Ammon's horn (tissue), 1 donor: ENCODE results near the gene UPK1A.
A peak's percentile ranks its signal among the peaks of the same experiment; 100 is the strongest.
"Not testable (repeated sequence)": the region's sequence is repeated elsewhere in the genome, so short reads cannot be mapped to it uniquely, and the experiment has no call there.

ENCODE experiments used
- DNase-seq: peaks from one replicate; pipeline ENCODE4 v3.0.0-alpha.2; 2016; ENCODE audit warnings: low spot score

UPK1A gene

GRCh38 chr19:35644206-35644986 is 21.9 kb upstream of the UPK1A start:
- DNase-seq: peak; percentile 87

- DNase-seq: peak; percentile 75
Observed at GRCh38 chr19:35644987-35645679, 21.2 kb upstream of the UPK1A start.

GRCh38 chr19:35645680-35646511 is 20.4 kb upstream of the UPK1A start:
- no peak for DNase-seq

- peak; percentile 99 for DNase-seq
Observed at GRCh38 chr19:35648017-35648961, 18.0 kb upstream of the UPK1A start, which contains the start of gene COX6B1. Gene COX6B1, plus strand, starts transcription at chr19:35648323. Its CDS starts 2,921 bp downstream, at chr19:35651244.

GRCh38 chr19:35650581-35650980 is 15.7 kb upstream of the UPK1A start:
- no peak for DNase-seq

GRCh38 chr19:35654828-35655227 is 11.5 kb upstream of the UPK1A start:
- not testable (repeated sequence) for DNase-seq

- no peak for DNase-seq
Observed at GRCh38 chr19:35655600-35655999, 10.7 kb upstream of the UPK1A start.

GRCh38 chr19:35656700-35657099 is 9.6 kb upstream of the UPK1A start:
- DNase-seq: no peak

- DNase-seq: no peak
Observed at GRCh38 chr19:35657904-35658700, 8.2 kb upstream of the UPK1A start.

- DNase-seq: no peak
Observed at GRCh38 chr19:35661995-35662340, 4.3 kb upstream of the UPK1A start.

- no peak for DNase-seq
Observed at GRCh38 chr19:35663981-35664380, 2.3 kb upstream of the UPK1A start.

GRCh38 chr19:35665157-35665556 is 1.2 kb upstream of the UPK1A start:
- no peak for DNase-seq

- no peak for DNase-seq
Observed at GRCh38 chr19:35665604-35666003, 713 bp upstream of the UPK1A start.

GRCh38 chr19:35669566-35669965 is 3.2 kb downstream of the UPK1A start:
- no peak for DNase-seq

- no peak for DNase-seq
Observed at GRCh38 chr19:35669974-35670373, 3.7 kb downstream of the UPK1A start.

GRCh38 chr19:35670686-35671085 is 4.4 kb downstream of the UPK1A start:
- no peak for DNase-seq

- DNase-seq: no peak
Observed at GRCh38 chr19:35671818-35672217, 5.5 kb downstream of the UPK1A start.

- no peak for DNase-seq
Observed at GRCh38 chr19:35673121-35673804, 6.9 kb downstream of the UPK1A start.

GRCh38 chr19:35675589-35676140 is 9.3 kb downstream of the UPK1A start:
- DNase-seq: no peak

GRCh38 chr19:35689836-35690235 is 23.5 kb downstream of the UPK1A start:
- no peak for DNase-seq
